ENCODE data around the gene ZNF883.

DNA sequence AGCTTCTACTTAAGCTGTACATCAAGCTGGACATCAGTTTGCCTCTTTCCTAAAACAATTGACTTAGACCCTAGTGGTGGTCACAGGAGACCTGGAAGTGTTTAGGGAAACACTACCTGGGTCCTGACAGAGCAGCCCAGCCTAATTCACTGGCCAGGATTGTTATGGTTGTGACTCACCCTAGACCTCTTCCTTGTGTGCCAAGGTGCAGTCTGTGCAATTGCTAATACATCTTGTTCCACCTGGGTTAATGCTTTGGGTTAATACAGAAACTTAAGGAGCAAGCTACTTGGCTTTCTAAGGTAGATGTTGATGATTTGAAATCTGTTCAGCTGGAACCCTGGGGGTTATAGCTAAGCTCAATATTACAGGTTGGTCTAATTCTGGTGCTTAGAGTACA lies 72.6 kb downstream of the ZNF883 start:
- TF ChIP-seq, protein P1, sequence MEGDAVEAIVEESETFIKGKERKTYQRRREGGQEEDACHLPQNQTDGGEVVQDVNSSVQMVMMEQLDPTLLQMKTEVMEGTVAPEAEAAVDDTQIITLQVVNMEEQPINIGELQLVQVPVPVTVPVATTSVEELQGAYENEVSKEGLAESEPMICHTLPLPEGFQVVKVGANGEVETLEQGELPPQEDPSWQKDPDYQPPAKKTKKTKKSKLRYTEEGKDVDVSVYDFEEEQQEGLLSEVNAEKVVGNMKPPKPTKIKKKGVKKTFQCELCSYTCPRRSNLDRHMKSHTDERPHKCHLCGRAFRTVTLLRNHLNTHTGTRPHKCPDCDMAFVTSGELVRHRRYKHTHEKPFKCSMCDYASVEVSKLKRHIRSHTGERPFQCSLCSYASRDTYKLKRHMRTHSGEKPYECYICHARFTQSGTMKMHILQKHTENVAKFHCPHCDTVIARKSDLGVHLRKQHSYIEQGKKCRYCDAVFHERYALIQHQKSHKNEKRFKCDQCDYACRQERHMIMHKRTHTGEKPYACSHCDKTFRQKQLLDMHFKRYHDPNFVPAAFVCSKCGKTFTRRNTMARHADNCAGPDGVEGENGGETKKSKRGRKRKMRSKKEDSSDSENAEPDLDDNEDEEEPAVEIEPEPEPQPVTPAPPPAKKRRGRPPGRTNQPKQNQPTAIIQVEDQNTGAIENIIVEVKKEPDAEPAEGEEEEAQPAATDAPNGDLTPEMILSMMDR (IDR thresholded peaks at IDR 0.05) = no peak
- TF ChIP-seq POLR2A (IDR thresholded peaks at IDR 0.05; ENCODE audit: low read depth) = no peak
- TF ChIP-seq POLR2AphosphoS5 (IDR thresholded peaks at IDR 0.05) = no peak

Measured in esophagus muscularis mucosa (tissue), 3 donors.